ENCODE results near the gene OR6T1. TPM values are rescaled to one million over a fixed set of nuclear protein-coding genes. Genes with fewer than 3 reads are reported as not detected.

The OR6T1 gene
- total and polyA plus RNA-seq, 2 donors (not counting 1 experiment from before 2014, with no cell fraction given): not detected

DNA sequence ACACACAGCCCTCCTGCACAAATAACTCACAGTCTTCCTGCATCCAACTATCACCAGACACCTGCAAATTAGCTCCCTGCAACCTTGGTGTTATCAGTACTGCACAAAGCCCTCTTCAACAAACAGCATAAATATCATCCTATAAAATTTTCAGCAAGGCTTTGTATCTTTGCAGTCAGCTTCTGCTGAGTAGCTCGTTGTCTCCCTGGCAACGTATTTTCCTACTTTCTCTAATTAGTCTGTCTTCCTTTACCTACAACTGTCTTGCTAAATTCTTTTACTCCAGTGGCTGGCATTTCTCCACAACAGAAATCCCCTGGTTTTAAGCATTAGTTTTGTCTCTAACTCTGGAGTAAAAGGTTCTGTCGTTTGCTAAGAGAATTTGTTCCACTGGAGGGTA lies 37.8 kb downstream of the OR6T1 start:
- CTCF ChIA-PET: no interaction called here
- POLR2A ChIA-PET: no interaction called here

DNA sequence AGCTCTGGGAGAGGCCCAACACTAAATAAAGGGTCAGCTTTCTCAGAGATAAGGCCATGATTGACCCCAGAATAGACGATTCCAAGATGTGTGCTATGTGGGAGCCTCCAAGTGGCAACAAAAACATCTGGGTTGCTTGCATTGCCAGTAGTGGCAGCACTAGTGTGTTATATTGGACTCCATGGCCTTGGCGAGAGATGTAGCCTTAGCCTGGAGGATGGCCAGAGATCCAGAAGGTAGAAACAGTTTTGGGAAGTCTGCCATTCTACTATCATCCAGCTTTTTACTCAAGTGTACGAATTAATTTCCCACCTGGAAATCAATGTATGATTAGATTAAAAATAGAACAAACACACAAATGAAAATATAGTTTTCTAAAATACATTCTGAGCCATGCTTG lies 38.7 kb downstream of the OR6T1 start:
- intact Hi-C loops (cut with micrococcal nuclease): no loop called here
- no peak for ATAC-seq (ENCODE audit: low read depth)
- H3K9me3 ChIP-seq (ENCODE audit: control extremely low read depth in 1 of 3, control insufficient read depth in 2 of 3, insufficient read depth in 1 of 3, low read length in 2 of 3): no peaks in the 10 kb centered on the region
- TF ChIP-seq EZH2 (IDR thresholded peaks at IDR 0.05; ENCODE audit: borderline replicate concordance, insufficient read depth, low read depth, low read length, poor library complexity, severe bottlenecking): no peak
- TF ChIP-seq, protein P1, sequence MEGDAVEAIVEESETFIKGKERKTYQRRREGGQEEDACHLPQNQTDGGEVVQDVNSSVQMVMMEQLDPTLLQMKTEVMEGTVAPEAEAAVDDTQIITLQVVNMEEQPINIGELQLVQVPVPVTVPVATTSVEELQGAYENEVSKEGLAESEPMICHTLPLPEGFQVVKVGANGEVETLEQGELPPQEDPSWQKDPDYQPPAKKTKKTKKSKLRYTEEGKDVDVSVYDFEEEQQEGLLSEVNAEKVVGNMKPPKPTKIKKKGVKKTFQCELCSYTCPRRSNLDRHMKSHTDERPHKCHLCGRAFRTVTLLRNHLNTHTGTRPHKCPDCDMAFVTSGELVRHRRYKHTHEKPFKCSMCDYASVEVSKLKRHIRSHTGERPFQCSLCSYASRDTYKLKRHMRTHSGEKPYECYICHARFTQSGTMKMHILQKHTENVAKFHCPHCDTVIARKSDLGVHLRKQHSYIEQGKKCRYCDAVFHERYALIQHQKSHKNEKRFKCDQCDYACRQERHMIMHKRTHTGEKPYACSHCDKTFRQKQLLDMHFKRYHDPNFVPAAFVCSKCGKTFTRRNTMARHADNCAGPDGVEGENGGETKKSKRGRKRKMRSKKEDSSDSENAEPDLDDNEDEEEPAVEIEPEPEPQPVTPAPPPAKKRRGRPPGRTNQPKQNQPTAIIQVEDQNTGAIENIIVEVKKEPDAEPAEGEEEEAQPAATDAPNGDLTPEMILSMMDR (IDR thresholded peaks at IDR 0.05): no peak
- DNase-seq: no peak
- no peaks in the 10 kb centered on the region for H3K27me3 ChIP-seq (replicated peaks in 1 of 4; ENCODE audit: control extremely low read depth in 1 of 4, control insufficient read depth in 3 of 4, insufficient read depth in 4 of 4, low read length in 3 of 4)
- no peak overlapping the region for H3K27ac ChIP-seq (ENCODE audit: low read length in 2 of 2)
- WGBS (ENCODE audit: insufficient coverage): 77% methylated on average over 1 of the region's 3 CpGs
- H3K4me3 Mint-ChIP-seq: no peak overlapping the region
- no peaks in the 10 kb centered on the region for H3K4me1 Mint-ChIP-seq
- H4K20me1 ChIP-seq (ENCODE audit: control insufficient read depth, insufficient read depth, low read length, poor library complexity, severe bottlenecking): no peaks in the 10 kb centered on the region
- H3K27ac Mint-ChIP-seq: no peak overlapping the region
- no peaks in the 10 kb centered on the region for H3K4me1 ChIP-seq (ENCODE audit: control insufficient read depth in 2 of 2, insufficient read depth in 2 of 2, low read length in 2 of 2)
- no peaks in the 10 kb centered on the region for H3K36me3 ChIP-seq (replicated peaks in 1 of 2; ENCODE audit: control extremely low read depth in 1 of 2, control insufficient read depth in 1 of 2, extremely low read depth in 1 of 2, insufficient read depth in 2 of 2, low read length in 1 of 2)
- ChIA-PET CTCF (no interaction called here), POLR2A (no interaction called here)
- H3K27me3 Mint-ChIP-seq: peaks cover 10% of the 10 kb centered on the region
- no peaks in the 10 kb centered on the region for H3K9me3 Mint-ChIP-seq (ENCODE audit: insufficient read depth)
- no peak overlapping the region for H3K4me3 ChIP-seq (ENCODE audit: control extremely low read depth in 1 of 5, extremely low read depth in 1 of 5, insufficient read depth in 1 of 5, low read depth in 2 of 5, low read length in 4 of 5)
- H3K4me2 ChIP-seq (replicated peaks; ENCODE audit: low read depth, low read length, poor library complexity, severe bottlenecking): no peak overlapping the region
- H3K79me2 ChIP-seq (ENCODE audit: control insufficient read depth, insufficient read depth, low read length): no peaks in the 10 kb centered on the region
- H3K9ac ChIP-seq (ENCODE audit: low read length): no peak overlapping the region
- no peak overlapping the region for H2AFZ ChIP-seq (ENCODE audit: insufficient read depth, low read depth, low read length, poor library complexity, severe bottlenecking)

More for the DNA sequence above, 37.8 kb downstream of the OR6T1 start:
- DNase-seq: no peak
- Histone ChIP-seq H4K20me1 (ENCODE audit: control insufficient read depth, insufficient read depth, low read length, poor library complexity, severe bottlenecking) (no peaks in the 10 kb centered on the region), H2AFZ (ENCODE audit: insufficient read depth, low read depth, low read length, poor library complexity, severe bottlenecking) (no peak overlapping the region), H3K4me3 (ENCODE audit: control extremely low read depth in 1 of 5, extremely low read depth in 1 of 5, insufficient read depth in 1 of 5, low read depth in 2 of 5, low read length in 4 of 5) (no peak overlapping the region), H3K4me1 (ENCODE audit: control insufficient read depth in 2 of 2, insufficient read depth in 2 of 2, low read length in 2 of 2) (no peaks in the 10 kb centered on the region), H3K36me3 (replicated peaks in 1 of 2; ENCODE audit: control extremely low read depth in 1 of 2, control insufficient read depth in 1 of 2, extremely low read depth in 1 of 2, insufficient read depth in 2 of 2, low read length in 1 of 2) (no peaks in the 10 kb centered on the region), H3K27ac (ENCODE audit: low read length in 2 of 2) (no peak overlapping the region), H3K9ac (ENCODE audit: low read length) (no peak overlapping the region), H3K27me3 (replicated peaks in 1 of 4; ENCODE audit: control extremely low read depth in 1 of 4, control insufficient read depth in 3 of 4, insufficient read depth in 4 of 4, low read length in 3 of 4) (no peaks in the 10 kb centered on the region), H3K79me2 (ENCODE audit: control insufficient read depth, insufficient read depth, low read length) (no peaks in the 10 kb centered on the region), H3K9me3 (ENCODE audit: control extremely low read depth in 1 of 3, control insufficient read depth in 2 of 3, insufficient read depth in 1 of 3, low read length in 2 of 3) (no peaks in the 10 kb centered on the region), H3K4me2 (replicated peaks; ENCODE audit: low read depth, low read length, poor library complexity, severe bottlenecking) (no peak overlapping the region)
- no peak for TF ChIP-seq EZH2 (IDR thresholded peaks at IDR 0.05; ENCODE audit: borderline replicate concordance, insufficient read depth, low read depth, low read length, poor library complexity, severe bottlenecking)
- TF ChIP-seq, protein P1 (IDR thresholded peaks at IDR 0.05): no peak
- no peak overlapping the region for H3K4me3 Mint-ChIP-seq
- no peaks in the 10 kb centered on the region for H3K4me1 Mint-ChIP-seq
- ATAC-seq (ENCODE audit: low read depth): no peak
- intact Hi-C loops (cut with micrococcal nuclease): no loop called here
- 86% methylated on average over 2 of the region's 3 CpGs for WGBS (ENCODE audit: insufficient coverage)
- no peak overlapping the region for H3K27ac Mint-ChIP-seq
- H3K27me3 Mint-ChIP-seq: peaks cover 10% of the 10 kb centered on the region
- H3K9me3 Mint-ChIP-seq (ENCODE audit: insufficient read depth): no peaks in the 10 kb centered on the region
